MCF 10A (cell line): ENCODE data around the gene HABP2. TPM values are rescaled to one million over a fixed set of nuclear protein-coding genes. Genes with fewer than 3 reads are reported as not detected.

Experiments used
- BruUV-seq: library from RNA; stranded (reverse); fragments of 400-500 nt; replicated peaks from 2 replicates; lab custom pipeline; 2021; lab: Mats Ljungman, UMichigan
- CTCF ChIA-PET: fragments of 300-600 bp; sonication (Branson Sonifier 250); formaldehyde crosslinking; extraction: SDS; loops from one replicate; lab custom pipeline; 2021; ENCODE audit warnings: antibody characterized with exemption, inconsistent platforms; lab: Yijun Ruan, JAX
- POLR2A ChIA-PET: fragments of 300-600, 350-650 bp; sonication (Branson Sonifier 250); formaldehyde crosslinking; extraction: SDS; loops from one replicate; lab custom pipeline; 2020; ENCODE audit warnings: antibody characterized with exemption, inconsistent platforms; lab: Yijun Ruan, JAX
- DNase-seq: peaks from one replicate; pipeline ENCODE4 v3.0.0-alpha.2; 2018; ENCODE audit not compliant: unreplicated experiment
- H3K27ac Mint-ChIP-seq: one replicate; pipeline ENCODE4 v1.8.0; 2022; ENCODE audit warnings: mild to moderate bottlenecking, low read depth, mixed read lengths; ENCODE audit not compliant: unreplicated experiment
- H3K27me3 Mint-ChIP-seq: one replicate; pipeline ENCODE4 v1.8.0; 2022; ENCODE audit warnings: mixed read lengths; ENCODE audit not compliant: insufficient read depth, unreplicated experiment
- H3K36me3 Mint-ChIP-seq: one replicate; pipeline ENCODE4 v1.8.0; 2022; ENCODE audit warnings: mild to moderate bottlenecking, moderate library complexity, mixed read lengths; ENCODE audit not compliant: insufficient read depth, unreplicated experiment
- H3K4me1 Mint-ChIP-seq: one replicate; pipeline ENCODE4 v1.8.0; 2022; ENCODE audit warnings: mixed read lengths; ENCODE audit not compliant: insufficient read depth, unreplicated experiment
- H3K4me3 Mint-ChIP-seq: one replicate; pipeline ENCODE4 v1.8.0; 2022; ENCODE audit warnings: mild to moderate bottlenecking, moderate library complexity, mixed read lengths; ENCODE audit not compliant: unreplicated experiment
- H3K9me3 Mint-ChIP-seq: one replicate; pipeline ENCODE4 v1.8.0; 2022; ENCODE audit warnings: mixed read lengths; ENCODE audit not compliant: unreplicated experiment
- CTCF ChIP-seq: fragments of 200-600 bp; IDR thresholded peaks from one replicate; pipeline ENCODE4 v1.8.0; 2022; ENCODE audit warnings: antibody characterized with exemption, mild to moderate bottlenecking; ENCODE audit not compliant: unreplicated experiment
- intact Hi-C: fragments of 100-400 bp; cut with micrococcal nuclease; formaldehyde crosslinking; loops from 2 replicates; pipeline ENCODE4 v1.14.1; 2022
- total RNA-seq: library from RNA; stranded (reverse); gene quantifications from 2 replicates; pipeline ENCODE4 v1.2.3, GENCODE V29; 2022

Gene HABP2
- total RNA-seq, 1 experiment from 2014 or later: not detected

- BruUV-seq: no TSS peak
- CTCF ChIA-PET: interaction anchor here (0.6 to 3.6 kb wide), 11 partner anchors 8 to 1055 kb away, joined by 3 to 9 read pairs (median 3); no protein-coding TSS in a partner anchor
Measured at GRCh38 chr10:113519681-113520115, 33.2 kb upstream of the HABP2 start.

GRCh38 chr10:113520261-113520660 is 32.6 kb upstream of the HABP2 start:
- Mint-ChIP-seq H3K9me3 (no peaks in the 10 kb centered on the region), H3K4me1 (no peaks in the 10 kb centered on the region), H3K4me3 (no peak overlapping the region), H3K36me3 (no peaks in the 10 kb centered on the region), H3K27me3 (peaks cover 30% of the 10 kb centered on the region), H3K27ac (no peak overlapping the region)
- ChIA-PET CTCF (interaction anchor here (0.5 to 3.6 kb wide), 26 partner anchors 8 to 1055 kb away, joined by 3 to 16 read pairs (median 4); no protein-coding TSS in a partner anchor), POLR2A (no interaction called here)
- DNase-seq: no peak
- intact Hi-C loops: loop anchor here (2.0 to 5.0 kb wide), 2 partner anchors 68 to 1045 kb away; no protein-coding TSS in a partner anchor
- TF ChIP-seq CTCF: no peak
- BruUV-seq: no TSS peak

More at GRCh38 chr10:113519681-113520115, 33.2 kb upstream of the HABP2 start:
- Mint-ChIP-seq H3K27me3 (peaks cover 30% of the 10 kb centered on the region), H3K9me3 (no peaks in the 10 kb centered on the region), H3K27ac (no peak overlapping the region), H3K36me3 (no peaks in the 10 kb centered on the region), H3K4me1 (no peaks in the 10 kb centered on the region), H3K4me3 (no peak overlapping the region)
- intact Hi-C loops: loop anchor here (2.0 to 5.0 kb wide), 2 partner anchors 67 to 1045 kb away; no protein-coding TSS in a partner anchor
- POLR2A ChIA-PET: no interaction called here
- no peak for DNase-seq
- no peak for TF ChIP-seq CTCF

- no TSS peak for BruUV-seq
- ChIA-PET CTCF (interaction anchor here (0.5 to 3.6 kb wide), 32 partner anchors 8 to 1056 kb away, joined by 3 to 16 read pairs (median 4); no protein-coding TSS in a partner anchor), POLR2A (no interaction called here)
- peak; percentile 96 for TF ChIP-seq CTCF
- Mint-ChIP-seq H3K27me3 (peaks cover 31% of the 10 kb centered on the region), H3K27ac (no peak overlapping the region), H3K4me1 (no peaks in the 10 kb centered on the region), H3K36me3 (no peaks in the 10 kb centered on the region), H3K4me3 (no peak overlapping the region), H3K9me3 (no peaks in the 10 kb centered on the region)
- intact Hi-C loops: loop anchor here (1.0 to 5.0 kb wide), 5 partner anchors 42 to 1046 kb away; no protein-coding TSS in a partner anchor
- peak; percentile 69 for DNase-seq
Measured at GRCh38 chr10:113520690-113521474, 32.0 kb upstream of the HABP2 start.

GRCh38 chr10:113521475-113521795 is 31.4 kb upstream of the HABP2 start:
- Mint-ChIP-seq H3K27ac (no peak overlapping the region), H3K36me3 (no peaks in the 10 kb centered on the region), H3K27me3 (peaks cover 36% of the 10 kb centered on the region), H3K4me1 (no peaks in the 10 kb centered on the region), H3K4me3 (no peak overlapping the region), H3K9me3 (no peaks in the 10 kb centered on the region)
- TF ChIP-seq CTCF: no peak
- POLR2A ChIA-PET: no interaction called here
- intact Hi-C loops: loop anchor here (1.0 to 5.0 kb wide), 5 partner anchors 42 to 1047 kb away; no protein-coding TSS in a partner anchor
- BruUV-seq: no TSS peak
- no peak for DNase-seq
- CTCF ChIA-PET: interaction anchor here (0.7 to 3.6 kb wide), 16 partner anchors 9 to 992 kb away, joined by 3 to 16 read pairs (median 4); no protein-coding TSS in a partner anchor
